Astrocyte of the spinal cord (primary cell): Measurements from ENCODE around the gene EPG5.
A peak's percentile ranks its signal among the peaks of the same experiment; 100 is the strongest.

Experiments
- DNase-seq: peaks from one replicate; pipeline ENCODE4 v3.0.0; 2011; ENCODE audit warnings: low read depth, low spot score
- H3K4me3 ChIP-seq: 2 replicates; pipeline ENCODE4 v1.5.1; 2011; ENCODE audit warnings: low read depth, mild to moderate bottlenecking, low read length, moderate library complexity
- CTCF ChIP-seq: IDR thresholded peaks from 2 replicates; pipeline ENCODE4 v1.5.1; 2012; ENCODE audit warnings: low read depth, mild to moderate bottlenecking, low read length, inconsistent platforms
- in situ Hi-C: cut with HindIII; loops from 2 replicates; pipeline ENCODE4 v1.10.0; 2017; ENCODE audit warnings: low sequenced_read_pairs

EPG5 gene

GRCh38 chr18:45877403-45877802 is 89.7 kb downstream of the EPG5 start:
- in situ Hi-C loops = no loop called here
- no peak for TF ChIP-seq CTCF
- no peak overlapping the region for H3K4me3 ChIP-seq
- no peak for DNase-seq

GRCh38 chr18:45876161-45876560 is 91.0 kb downstream of the EPG5 start:
- peak; percentile 53 for DNase-seq
- H3K4me3 ChIP-seq = no peak overlapping the region
- TF ChIP-seq CTCF = no peak
- in situ Hi-C loops = no loop called here

GRCh38 chr18:45874491-45875184 is 92.5 kb downstream of the EPG5 start:
- DNase-seq = no peak
- in situ Hi-C loops = no loop called here
- no peak for TF ChIP-seq CTCF
- no peak overlapping the region for H3K4me3 ChIP-seq

GRCh38 chr18:45871431-45872084 is 95.6 kb downstream of the EPG5 start:
- TF ChIP-seq CTCF = no peak
- no peak for DNase-seq
- no peak overlapping the region for H3K4me3 ChIP-seq
- in situ Hi-C loops = no loop called here

- in situ Hi-C loops = no loop called here
- H3K4me3 ChIP-seq = no peak overlapping the region
- TF ChIP-seq CTCF = no peak
- DNase-seq = no peak
Observed at GRCh38 chr18:45870419-45870818, 96.7 kb downstream of the EPG5 start.

- DNase-seq = no peak
- H3K4me3 ChIP-seq = no peak overlapping the region
- in situ Hi-C loops = no loop called here
- no peak for TF ChIP-seq CTCF
Observed at GRCh38 chr18:45865466-45865865, 101.7 kb downstream of the EPG5 start.
